GM12875 (cell line): Measurements from ENCODE around the gene ERGIC3.
"Not testable (repeated sequence)": the region's sequence is repeated elsewhere in the genome, so short reads cannot be mapped to it uniquely, and the experiment has no call there.

Source experiments
- H3K4me3 ChIP-seq: one replicate; pipeline ENCODE4 v1.5.1; 2011; ENCODE audit warnings: low read depth, low read length, control low read depth
- CTCF ChIP-seq: IDR thresholded peaks from 2 replicates; pipeline ENCODE4 v1.5.1; 2011; ENCODE audit warnings: low read depth, mild to moderate bottlenecking, control low read depth, inconsistent platforms, low read length, moderate library complexity, borderline replicate concordance; ENCODE audit not compliant: insufficient read depth

ERGIC3 gene

GRCh38 chr20:35510951-35511735, 30.7 kb upstream of the ERGIC3 start:
- no peak for TF ChIP-seq CTCF
- no peak overlapping the region for H3K4me3 ChIP-seq

GRCh38 chr20:35511814-35512420, 30.0 kb upstream of the ERGIC3 start:
- peak; percentile 32; the same call in 1 of the 2 replicates for TF ChIP-seq CTCF
- H3K4me3 ChIP-seq, result no peak overlapping the region

GRCh38 chr20:35514371-35514932, 27.4 kb upstream of the ERGIC3 start:
- H3K4me3 ChIP-seq, result no peak overlapping the region
- TF ChIP-seq CTCF, result no peak

GRCh38 chr20:35515341-35515740, 26.5 kb upstream of the ERGIC3 start:
- H3K4me3 ChIP-seq, result no peak overlapping the region
- TF ChIP-seq CTCF, result no peak

- no peak for TF ChIP-seq CTCF
- no peak overlapping the region for H3K4me3 ChIP-seq
These were observed 25.8 kb upstream of the ERGIC3 start for GRCh38 chr20:35515949-35516645.

GRCh38 chr20:35517125-35517524, 24.8 kb upstream of the ERGIC3 start:
- H3K4me3 ChIP-seq, result no peak overlapping the region
- no peak for TF ChIP-seq CTCF

GRCh38 chr20:35517767-35518166, 24.1 kb upstream of the ERGIC3 start:
- not testable (repeated sequence) for H3K4me3 ChIP-seq
